Body of pancreas (tissue), 4 donors: ENCODE results near the gene PRR15L. TPM values are rescaled to one million over a fixed set of nuclear protein-coding genes. Genes with fewer than 3 reads are reported as not detected.

ENCODE experiments used
- ATAC-seq: fragments of 150-250 bp; one replicate; pipeline ENCODE4 v1.9.1; 2016
- DNase-seq, 4 donors: peaks; one replicate each; pipeline ENCODE4 v3.0.0-alpha.2; 2019
- H3K27ac ChIP-seq, 4 donors: fragments of 200-600 bp; sonication (generic); 1 replicate in 3 of 4; 2 replicates in 1 of 4; pipeline versions ENCODE4 v1.5.1 to v1.6.1; 2016 to 2019; ENCODE audit warnings: mild to moderate bottlenecking in 1 of 4, mixed read lengths in 1 of 4, moderate library complexity in 1 of 4
- H3K27me3 ChIP-seq, 2 donors: fragments of 200-600 bp; sonication (generic); one replicate each; pipeline ENCODE4 v1.6.0; 2016; ENCODE audit warnings: mild to moderate bottlenecking in 1 of 2
- H3K36me3 ChIP-seq, 2 donors: fragments of 200-600 bp; sonication (generic); replicated peaks in 1 of 2; 2 replicates each; pipeline ENCODE4 v1.5.1; 2016; ENCODE audit warnings: low read depth in 2 of 2; ENCODE audit not compliant: insufficient read depth in 1 of 2
- H3K4me1 ChIP-seq: fragments of 200-600 bp; sonication (generic); one replicate; pipeline ENCODE4 v1.6.0; 2016
- H3K4me3 ChIP-seq, 2 donors: fragments of 200-600 bp; sonication (generic); 1 replicate in 1 of 2; 2 replicates in 1 of 2; pipeline ENCODE4 v1.5.1; 2016 to 2019
- H3K9me3 ChIP-seq, 3 donors: fragments of 200-600 bp; sonication (generic); 1 replicate in 2 of 3; 2 replicates in 1 of 3; pipeline ENCODE4 v1.5.1; 2016
- POLR2A ChIP-seq, 3 donors: fragments of 450-650 bp; IDR thresholded peaks; one replicate each; pipeline ENCODE4 v1.6.1; 2016; ENCODE audit warnings: antibody characterized with exemption in 3 of 3, mild to moderate bottlenecking in 2 of 3
- WGBS, 2 donors: methylation state at CpG; one replicate each; pipeline ENCODE4 v1.1.5; 2017; 5-methylcytosine and 5-hydroxymethylcytosine counted together
- intact Hi-C: fragments of 100-400 bp; cut with DNase I; formaldehyde crosslinking; loops from one replicate; pipeline ENCODE4 v1.15.1; 2023
- total RNA-seq, 2 donors: library from RNA; depleted of rRNA; stranded (reverse); fragments of >200 nt; gene quantifications; one replicate each; pipeline ENCODE4 v1.1.0, GENCODE V29; 2016
- TF ChIP-seq, protein P1 (sequence below), 7 experiments: fragments of 450-650 bp in 4 of 7; fragments of 200-600 bp in 3 of 7; sonication (generic) in 3 of 7; IDR thresholded peaks; one replicate each; pipeline ENCODE4 v1.5.1; 2016 to 2019; ENCODE audit warnings: antibody characterized with exemption in 7 of 7

Gene PRR15L
- total RNA-seq, 2 donors from 2014 or later, result 36.6 to 63.3 TPM

- no peak for DNase-seq
- 79 to 83% methylated on average over 5 of the region's 5 CpGs for WGBS, 2 donors
- ATAC-seq, result no peak
- no peaks in the 10 kb centered on the region for H3K9me3 ChIP-seq
- H3K4me1 ChIP-seq, result peaks cover 5% of the 10 kb centered on the region
- no peak overlapping the region for H3K27ac ChIP-seq
- intact Hi-C loops, result loop anchor here (10.0 kb wide), 1 partner anchor 92 kb away; the partner anchor contains the start of gene SP2
- no peaks in the 10 kb centered on the region for H3K27me3 ChIP-seq
- H3K36me3 ChIP-seq, result peaks cover 0 to 2% of the 10 kb centered on the region in 2 donors
- no peak for TF ChIP-seq POLR2A (IDR thresholded peaks at IDR 0.05)
- TF ChIP-seq, protein P1, sequence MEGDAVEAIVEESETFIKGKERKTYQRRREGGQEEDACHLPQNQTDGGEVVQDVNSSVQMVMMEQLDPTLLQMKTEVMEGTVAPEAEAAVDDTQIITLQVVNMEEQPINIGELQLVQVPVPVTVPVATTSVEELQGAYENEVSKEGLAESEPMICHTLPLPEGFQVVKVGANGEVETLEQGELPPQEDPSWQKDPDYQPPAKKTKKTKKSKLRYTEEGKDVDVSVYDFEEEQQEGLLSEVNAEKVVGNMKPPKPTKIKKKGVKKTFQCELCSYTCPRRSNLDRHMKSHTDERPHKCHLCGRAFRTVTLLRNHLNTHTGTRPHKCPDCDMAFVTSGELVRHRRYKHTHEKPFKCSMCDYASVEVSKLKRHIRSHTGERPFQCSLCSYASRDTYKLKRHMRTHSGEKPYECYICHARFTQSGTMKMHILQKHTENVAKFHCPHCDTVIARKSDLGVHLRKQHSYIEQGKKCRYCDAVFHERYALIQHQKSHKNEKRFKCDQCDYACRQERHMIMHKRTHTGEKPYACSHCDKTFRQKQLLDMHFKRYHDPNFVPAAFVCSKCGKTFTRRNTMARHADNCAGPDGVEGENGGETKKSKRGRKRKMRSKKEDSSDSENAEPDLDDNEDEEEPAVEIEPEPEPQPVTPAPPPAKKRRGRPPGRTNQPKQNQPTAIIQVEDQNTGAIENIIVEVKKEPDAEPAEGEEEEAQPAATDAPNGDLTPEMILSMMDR (IDR thresholded peaks at IDR 0.05), result no peak
- H3K4me3 ChIP-seq, result no peak overlapping the region
Observed at GRCh38 chr17:47986520-47986919, 28.8 kb upstream of the PRR15L start.

GRCh38 chr17:47983492-47984223 is 26.0 kb upstream of the PRR15L start:
- H3K4me3 ChIP-seq, result no peak overlapping the region
- H3K4me1 ChIP-seq, result peaks cover 5% of the 10 kb centered on the region
- H3K27me3 ChIP-seq, result no peaks in the 10 kb centered on the region
- 74 to 82% methylated on average over 10 to 11 of the region's 11 CpGs for WGBS, 2 donors
- H3K9me3 ChIP-seq, result no peaks in the 10 kb centered on the region
- intact Hi-C loops, result loop anchor here (5.0 to 10.0 kb wide), 2 partner anchors 34 to 89 kb away; partner anchors contain the start of gene SP2
- no peak for ATAC-seq
- H3K27ac ChIP-seq, result no peak overlapping the region
- peaks cover 5 to 26% of the 10 kb centered on the region in 2 donors for H3K36me3 ChIP-seq
- no peak for TF ChIP-seq POLR2A (IDR thresholded peaks at IDR 0.05)
- TF ChIP-seq, protein P1 (IDR thresholded peaks at IDR 0.05), result no peak
- no peak for DNase-seq

DNA sequence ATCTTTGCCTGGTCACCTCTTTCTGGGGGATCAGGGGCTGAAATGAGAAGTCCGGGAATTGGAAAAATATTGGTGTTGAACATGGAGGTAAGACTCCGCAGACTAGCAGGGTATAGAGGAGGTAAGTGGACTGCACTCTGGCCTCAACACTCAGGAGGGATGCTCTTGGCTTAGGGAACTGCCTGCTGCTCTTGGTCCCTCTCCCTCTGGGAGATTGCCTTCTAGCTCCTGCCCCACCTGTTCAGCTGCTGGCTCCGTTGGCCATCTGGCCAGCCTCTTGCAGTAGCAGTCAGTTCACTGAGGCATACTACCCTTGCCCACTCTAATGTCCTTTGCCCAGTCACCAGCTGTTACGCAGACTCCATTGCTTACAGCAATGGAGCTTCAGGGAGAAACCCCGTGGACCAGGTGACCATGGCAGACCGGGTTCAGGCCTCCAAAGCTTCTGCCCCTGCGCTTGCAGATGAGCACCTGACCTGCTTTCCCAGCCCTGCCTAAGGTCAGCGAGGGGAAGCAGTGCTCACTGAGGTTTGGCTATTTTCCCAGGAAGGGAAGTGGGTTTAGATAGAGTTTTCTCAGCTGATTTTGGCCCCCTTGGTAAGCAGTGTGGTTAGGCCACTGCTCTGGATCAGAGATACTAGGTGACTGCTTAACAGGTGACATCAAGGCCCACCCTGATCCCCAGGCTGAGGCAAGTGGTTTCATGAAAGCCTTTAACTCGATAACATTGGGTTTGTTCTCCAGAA is 25.1 kb upstream of the PRR15L start:
- DNase-seq (no peak), ATAC-seq (no peak)
- no peak overlapping the region for H3K4me3 ChIP-seq
- intact Hi-C loops, result loop anchor here (5.0 to 10.0 kb wide), 2 partner anchors 34 to 88 kb away; partner anchors contain the start of gene SP2
- peaks cover 4% of the 10 kb centered on the region for H3K4me1 ChIP-seq
- H3K27ac ChIP-seq, result no peak overlapping the region
- no peaks in the 10 kb centered on the region for H3K27me3 ChIP-seq
- H3K9me3 ChIP-seq, result no peaks in the 10 kb centered on the region
- peaks cover 6 to 26% of the 10 kb centered on the region in 2 donors for H3K36me3 ChIP-seq
- WGBS, 2 donors, result 79 to 82% methylated on average over 4 to 9 of the region's 9 CpGs
- TF ChIP-seq, protein P1 (IDR thresholded peaks at IDR 0.05), result no peak
- no peak for TF ChIP-seq POLR2A (IDR thresholded peaks at IDR 0.05)

DNA sequence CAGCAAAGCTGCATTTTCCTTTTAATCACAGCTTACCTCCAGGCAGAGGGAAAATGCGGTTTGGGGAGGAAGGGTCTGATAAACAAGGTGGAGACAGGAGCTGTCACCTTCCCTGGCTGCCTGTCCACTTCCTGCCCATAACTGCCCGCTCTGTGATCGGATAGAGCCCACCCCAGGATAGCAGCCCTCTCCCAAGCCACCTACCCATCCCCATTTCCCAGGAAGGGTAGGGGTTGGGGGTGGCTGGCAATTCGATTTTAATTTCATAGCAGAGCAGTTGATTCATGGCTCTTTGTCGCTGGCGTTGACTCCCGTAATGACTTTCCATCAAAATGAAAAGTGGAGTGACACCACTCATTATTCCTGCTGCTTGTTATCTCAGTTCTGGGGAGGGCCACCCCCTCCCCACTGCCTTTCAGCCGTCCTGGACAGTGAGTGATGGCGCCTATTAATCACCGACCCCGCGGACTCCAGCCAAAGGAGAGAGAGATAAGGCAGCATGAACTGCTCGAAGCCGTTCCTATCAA is 24.5 kb upstream of the PRR15L start:
- no peak for DNase-seq

More for the DNA sequence above, 24.5 kb upstream of the PRR15L start:
- Histone ChIP-seq H3K27ac (no peak overlapping the region), H3K27me3 (no peaks in the 10 kb centered on the region), H3K4me3 (no peak overlapping the region), H3K9me3 (no peaks in the 10 kb centered on the region), H3K36me3 (peaks cover 12 to 32% of the 10 kb centered on the region in 2 donors), H3K4me1 (no peaks in the 10 kb centered on the region)
- no peak for ATAC-seq
- intact Hi-C loops, result loop anchor here (5.0 to 10.0 kb wide), 2 partner anchors 35 to 87 kb away; partner anchors contain the start of gene SP2
- 55 to 62% methylated on average over 12 to 14 of the region's 14 CpGs for WGBS, 2 donors
- TF ChIP-seq, protein P1 (IDR thresholded peaks at IDR 0.05), result no peak
- no peak for TF ChIP-seq POLR2A (IDR thresholded peaks at IDR 0.05)
